H1 (cell line): ENCODE results near the gene RIT2. TPM values are rescaled to one million over a fixed set of nuclear protein-coding genes. Genes with fewer than 3 reads are reported as not detected.

Experiments used
- CTCF ChIA-PET: fragments of 300-600 bp; sonication (Branson Sonifier 250); formaldehyde crosslinking; loops from one replicate; lab custom pipeline; 2021; ENCODE audit not compliant: partially characterized antibody; lab: Charles Lee
- POLR2A ChIA-PET: fragments of 300-600 bp; sonication (Branson Sonifier 250); formaldehyde crosslinking; loops from one replicate; lab custom pipeline; 2021; ENCODE audit warnings: inconsistent platforms; ENCODE audit not compliant: partially characterized antibody; lab: Charles Lee
- DNase-seq, 2 experiments: peaks; one replicate each; pipeline versions ENCODE4 v3.0.0 to v3.0.0-alpha.2; 2010 to 2022; ENCODE audit warnings: low spot score in 2 of 2, low read depth in 1 of 2, mixed read lengths in 1 of 2
- FAIRE-seq: peaks from 2 replicates; lab custom pipeline; 2011; peaks lifted over from hg19 to GRCh38; lab: Jason Lieb, UNC
- H2AFZ ChIP-seq: 2 replicates; pipeline ENCODE4 v1.8.1; 2012; ENCODE audit warnings: low read length, inconsistent platforms
- H2AK5ac ChIP-seq: 2 replicates; pipeline ENCODE4 v1.6.1; 2013; ENCODE audit warnings: low read depth, low read length
- H2BK120ac ChIP-seq: replicated peaks from 2 replicates; pipeline ENCODE3; 2013; ENCODE audit warnings: low read depth, low read length, inconsistent platforms
- H2BK12ac ChIP-seq: 2 replicates; pipeline ENCODE4 v1.6.1; 2013; ENCODE audit warnings: low read depth, low read length
- H2BK15ac ChIP-seq: 2 replicates; pipeline ENCODE4 v1.6.1; 2013; ENCODE audit warnings: low read length
- H2BK20ac ChIP-seq: 2 replicates; pipeline ENCODE4 v1.6.1; 2013; ENCODE audit warnings: low read length
- H2BK5ac ChIP-seq: 2 replicates; pipeline ENCODE4 v1.6.1; 2013; ENCODE audit warnings: low read depth, low read length
- H3K14ac ChIP-seq: 2 replicates; pipeline ENCODE4 v1.6.1; 2013; ENCODE audit warnings: inconsistent platforms; ENCODE audit not compliant: insufficient read length
- H3K18ac ChIP-seq: 2 replicates; pipeline ENCODE4 v1.6.1; 2013; ENCODE audit warnings: low read length; ENCODE audit errors: extremely low read depth
- H3K23ac ChIP-seq: 2 replicates; pipeline ENCODE4 v1.6.1; 2013; ENCODE audit warnings: inconsistent platforms; ENCODE audit not compliant: insufficient read length
- H3K23me2 ChIP-seq: 2 replicates; pipeline ENCODE4 v1.6.1; 2013; ENCODE audit warnings: low read depth, low read length
- H3K27ac ChIP-seq: 2 replicates; pipeline ENCODE4 v1.6.1; 2011; ENCODE audit warnings: low read depth, low read length, inconsistent platforms
- H3K27me3 ChIP-seq, 4 experiments: replicated peaks in 1 of 4; 1 replicate in 1 of 4; 2 replicates in 3 of 4; pipeline versions ENCODE4 v1.6.1 to v1.8.1; 2011 to 2013; ENCODE audit warnings: low read length in 3 of 4, mild to moderate bottlenecking in 3 of 4, inconsistent platforms in 2 of 4, mixed read lengths in 2 of 4, moderate library complexity in 1 of 4; ENCODE audit not compliant: control insufficient read depth in 3 of 4, insufficient read depth in 3 of 4; ENCODE audit errors: extremely low read depth in 1 of 4
- H3K36me3 ChIP-seq, 4 experiments: 2 replicates each; pipeline versions ENCODE4 v1.6.1 to v1.8.1; 2011 to 2013; ENCODE audit warnings: mild to moderate bottlenecking in 4 of 4, low read length in 3 of 4, moderate library complexity in 2 of 4, control low read depth in 1 of 4, inconsistent platforms in 1 of 4; ENCODE audit not compliant: insufficient read depth in 4 of 4, control insufficient read depth in 2 of 4
- H3K4ac ChIP-seq: replicated peaks from 2 replicates; pipeline ENCODE3; 2013; ENCODE audit warnings: low read length, low read depth, mixed read lengths, inconsistent platforms; ENCODE audit not compliant: insufficient read length
- H3K4me1 ChIP-seq, 4 experiments: replicated peaks in 1 of 4; 1 replicate in 1 of 4; 2 replicates in 3 of 4; pipeline versions ENCODE4 v1.6.1 to v1.8.1; 2011 to 2013; ENCODE audit warnings: low read length in 3 of 4, inconsistent platforms in 2 of 4, mixed read lengths in 1 of 4; ENCODE audit not compliant: insufficient read depth in 4 of 4, control insufficient read depth in 3 of 4
- H3K4me2 ChIP-seq, 2 experiments: 2 replicates each; pipeline versions ENCODE4 v1.6.1 to v1.8.1; 2011 to 2013; ENCODE audit warnings: low read depth in 2 of 2, low read length in 2 of 2, control low read depth in 1 of 2, inconsistent platforms in 1 of 2, mild to moderate bottlenecking in 1 of 2; ENCODE audit not compliant: insufficient read depth in 1 of 2
- H3K4me3 ChIP-seq, 4 experiments: fragments of 200-600, 300-600 bp in 1 of 4; sonication (generic), shearing (Covaris generic), sonication (Bioruptor Twin) in 1 of 4; 2 replicates each; pipeline versions ENCODE4 v1.5.1 to v1.8.1; 2011 to 2016; ENCODE audit warnings: low read length in 4 of 4, low read depth in 3 of 4, control low read depth in 2 of 4, inconsistent platforms in 2 of 4, mild to moderate bottlenecking in 2 of 4, mixed read lengths in 1 of 4, moderate library complexity in 1 of 4; ENCODE audit not compliant: insufficient read depth in 2 of 4; ENCODE audit errors: extremely low read depth in 1 of 4
- H3K56ac ChIP-seq: replicated peaks from 2 replicates; pipeline ENCODE3; 2013; ENCODE audit warnings: low read depth, mild to moderate bottlenecking, mixed read lengths, low read length, inconsistent platforms; ENCODE audit not compliant: insufficient read length
- H3K79me1 ChIP-seq: 2 replicates; pipeline ENCODE4 v1.6.1; 2013; ENCODE audit warnings: low read depth, low read length, control low read depth
- H3K79me2 ChIP-seq, 2 experiments: 2 replicates each; pipeline versions ENCODE4 v1.6.1 to v1.8.1; 2012 to 2013; ENCODE audit warnings: low read length in 2 of 2, mild to moderate bottlenecking in 2 of 2, inconsistent platforms in 1 of 2; ENCODE audit not compliant: insufficient read depth in 2 of 2, control insufficient read depth in 1 of 2
- H3K9ac ChIP-seq, 4 experiments: replicated peaks in 1 of 4; 1 replicate in 1 of 4; 2 replicates in 3 of 4; pipeline versions ENCODE4 v1.6.1 to v1.8.1; 2011 to 2013; ENCODE audit warnings: low read depth in 3 of 4, low read length in 3 of 4, control low read depth in 2 of 4, mild to moderate bottlenecking in 2 of 4, moderate library complexity in 2 of 4, inconsistent platforms in 1 of 4; ENCODE audit errors: extremely low read depth in 1 of 4
- H3K9me3 ChIP-seq, 2 experiments: 2 replicates each; pipeline versions ENCODE4 v1.6.1 to v1.8.1; 2012 to 2013; ENCODE audit warnings: mild to moderate bottlenecking in 2 of 2, moderate library complexity in 2 of 2, control low read depth in 1 of 2, inconsistent platforms in 1 of 2, low read depth in 1 of 2, low read length in 1 of 2, mixed read lengths in 1 of 2; ENCODE audit not compliant: insufficient read depth in 2 of 2
- H4K20me1 ChIP-seq, 2 experiments: replicated peaks in 1 of 2; 2 replicates each; pipeline versions ENCODE3 to v1.8.1; 2011 to 2013; ENCODE audit warnings: inconsistent platforms in 2 of 2, low read length in 2 of 2, mild to moderate bottlenecking in 1 of 2; ENCODE audit not compliant: insufficient read depth in 2 of 2, control insufficient read depth in 1 of 2
- H4K5ac ChIP-seq: 2 replicates; pipeline ENCODE4 v1.6.1; 2013; ENCODE audit warnings: low read length, low read depth, mixed read lengths, inconsistent platforms; ENCODE audit not compliant: insufficient read length
- H4K8ac ChIP-seq: 2 replicates; pipeline ENCODE4 v1.8.0; 2013; ENCODE audit warnings: mild to moderate bottlenecking, moderate library complexity, low read length, inconsistent platforms; ENCODE audit not compliant: insufficient read depth; ENCODE audit errors: extremely low read depth
- H4K91ac ChIP-seq: replicated peaks from 2 replicates; pipeline ENCODE3; 2013; ENCODE audit warnings: low read length, mixed read lengths, inconsistent platforms; ENCODE audit not compliant: insufficient read length
- BACH1 ChIP-seq: IDR thresholded peaks from 2 replicates; pipeline ENCODE4 v1.6.1; 2012; ENCODE audit warnings: low read length, improper control_type of control experiment
- BCL11A ChIP-seq, 2 experiments: IDR thresholded peaks; one replicate each; pipeline ENCODE4 v1.6.1; 2011; ENCODE audit warnings: low read depth in 2 of 2, low read length in 2 of 2, mild to moderate bottlenecking in 2 of 2
- CHD1 ChIP-seq: IDR thresholded peaks from 2 replicates; pipeline ENCODE4 v1.6.1; 2012; ENCODE audit warnings: low read depth, low read length, improper control_type of control experiment
- EP300 ChIP-seq, 2 experiments: IDR thresholded peaks; 1 replicate in 1 of 2; 2 replicates in 1 of 2; pipeline ENCODE4 v1.6.1; 2011 to 2012; ENCODE audit warnings: low read depth in 2 of 2, low read length in 2 of 2, mild to moderate bottlenecking in 2 of 2, borderline replicate concordance in 1 of 2, inconsistent platforms in 1 of 2, moderate library complexity in 1 of 2
- HDAC6 ChIP-seq: IDR thresholded peaks from one replicate; pipeline ENCODE4 v1.7.1; 2012; ENCODE audit warnings: low read depth, mild to moderate bottlenecking, inconsistent platforms, low read length, moderate library complexity
- MAFK ChIP-seq: IDR thresholded peaks from 2 replicates; pipeline ENCODE4 v1.6.1; 2012; ENCODE audit warnings: low read depth, mild to moderate bottlenecking, improper control_type of control experiment, low read length
- PHF8 ChIP-seq: fragments of 200-600 bp; sonication (generic); conservative IDR thresholded peaks from 2 replicates; pipeline ENCODE4 v1.7.1; 2012; ENCODE audit warnings: low read depth, mild to moderate bottlenecking, inconsistent platforms, low read length, moderate library complexity
- RXRA ChIP-seq: IDR thresholded peaks from 2 replicates; pipeline ENCODE4 v1.6.1; 2011; ENCODE audit warnings: low read depth, mild to moderate bottlenecking, low read length, moderate library complexity; ENCODE audit not compliant: insufficient read depth
- SAP30 ChIP-seq: fragments of 300-600 bp; sonication (generic); IDR thresholded peaks from 2 replicates; pipeline ENCODE4 v1.7.1; 2012; ENCODE audit warnings: low read length, moderate library complexity, mild to moderate bottlenecking, inconsistent platforms; ENCODE audit not compliant: insufficient read depth, insufficient replicate concordance
- TAF1 ChIP-seq: IDR thresholded peaks from 2 replicates; pipeline ENCODE4 v1.6.1; 2011; ENCODE audit warnings: mild to moderate bottlenecking, low read depth, low read length
- WGBS, 2 experiments: shearing (Covaris generic) in 1 of 2; methylation state at CpG; one replicate each; pipeline versions ENCODE4 v1.1.6 to v1.1.7; 2013 to 2015; ENCODE audit warnings: low lambda C conversion rate in 2 of 2, mixed read lengths in 2 of 2, inconsistent platforms in 1 of 2, low coverage in 1 of 2, missing lambda C conversion rate in 1 of 2; ENCODE audit not compliant: insufficient replicate concordance in 2 of 2, insufficient coverage in 1 of 2, insufficient read length in 1 of 2; ENCODE audit errors: extremely low coverage in 1 of 2, missing lambda C conversion rate in 1 of 2; 5-methylcytosine and 5-hydroxymethylcytosine counted together
- polyA plus RNA-seq, 7 experiments: library from polyadenylated mRNA; depleted of rRNA in 3 of 7; stranded (reverse) in 5 of 7; unstranded in 2 of 7; fragments of >200 nt in 5 of 7; fragments of 200-250 nt in 2 of 7; gene quantifications; 1 replicate in 5 of 7; 2 replicates in 1 of 7; 4 replicates in 1 of 7; pipeline versions ENCODE4 v1.2.1 to v1.2.3, GENCODE V29; 2011 to 2013; ENCODE audit warnings: missing spikeins in 2 of 7, mixed read lengths in 2 of 7
- total RNA-seq: library from RNA; stranded (reverse); fragmentation: NEBNext Ultra II Directional; extraction: Animal tissue kit (Norgen Biotek cat#: 25700); gene quantifications from 2 replicates; pipeline ENCODE4 v1.2.1, GENCODE V29; 2021

The RIT2 gene
- total and polyA plus RNA-seq, 2 of the 8 experiments (the other 6 are each of a cell fraction or from before 2014, with no cell fraction given) = 0.67 to 3.2 TPM

GRCh38 chr18:42901161-42901560 lies 214.3 kb downstream of the RIT2 start:
- Histone ChIP-seq H3K4ac (no peak overlapping the region), H4K91ac (no peak overlapping the region), H3K27ac (no peak overlapping the region), H3K4me3 (no peak overlapping the region), H3K79me2 (no peaks in the 10 kb centered on the region), H3K23me2 (no peaks in the 10 kb centered on the region), H4K8ac (no peak overlapping the region), H2AK5ac (no peak overlapping the region), H3K36me3 (no peaks in the 10 kb centered on the region), H3K14ac (no peak overlapping the region), H3K56ac (no peak overlapping the region), H3K9me3 (no peaks in the 10 kb centered on the region; a peak in 1 of 4 replicates), H2BK120ac (no peak overlapping the region), H3K27me3 (no peaks in the 10 kb centered on the region), H3K79me1 (no peaks in the 10 kb centered on the region), H2BK5ac (no peak overlapping the region), H2BK20ac (no peak overlapping the region), H3K4me2 (no peak overlapping the region), H3K23ac (no peak overlapping the region), H3K9ac (no peak overlapping the region), H3K18ac (no peak overlapping the region), H4K5ac (no peak overlapping the region), H3K4me1 (no peaks in the 10 kb centered on the region), H2AFZ (no peak overlapping the region), H2BK15ac (no peak overlapping the region), H2BK12ac (no peak overlapping the region), H4K20me1 (no peaks in the 10 kb centered on the region)
- DNase-seq (no peak), FAIRE-seq (no peak)
- TF ChIP-seq TAF1 = no peak
- TF ChIP-seq EP300 (IDR thresholded peaks at IDR 0.05; ENCODE audit: borderline replicate concordance in 1 of 2, low read depth in 2 of 2, low read length in 2 of 2) = no peak
- TF ChIP-seq CHD1 = no peak
- TF ChIP-seq RXRA = no peak
- TF ChIP-seq SAP30 = no peak
- no peak for TF ChIP-seq PHF8
- no peak for TF ChIP-seq BCL11A (IDR thresholded peaks at IDR 0.05; ENCODE audit: low read depth in 2 of 2, low read length in 2 of 2)
- no peak for TF ChIP-seq MAFK
- TF ChIP-seq HDAC6 = no peak
- no peak for TF ChIP-seq BACH1
- ChIA-PET POLR2A (no interaction called here), CTCF (interaction anchor here (0.6 kb wide), 2 partner anchors 487 to 1056 kb away, joined by 3 read pairs; no protein-coding TSS in a partner anchor)
- 88% methylated on average over 1 of the region's 1 CpG; no CpG with 5 or more reads in 1 of the 2 experiments for WGBS, 2 experiments
